H9 (cell line): ENCODE results near the gene TTC21B. TPM values are rescaled to one million over a fixed set of nuclear protein-coding genes. Genes with fewer than 3 reads are reported as not detected.

Experiments used
- DNase-seq: peaks from one replicate; pipeline ENCODE4 v3.0.0-alpha.2; 2017
- H2AFZ ChIP-seq: one replicate; pipeline ENCODE4 v1.6.1; 2013; ENCODE audit warnings: mild to moderate bottlenecking, low read length, control low read depth, moderate library complexity
- H2AK5ac ChIP-seq: 2 replicates; pipeline ENCODE4 v1.6.1; 2013; ENCODE audit warnings: low read length, control low read depth, mixed read lengths; ENCODE audit not compliant: insufficient read length
- H2BK120ac ChIP-seq: one replicate; pipeline ENCODE4 v1.6.1; 2013; ENCODE audit warnings: low read depth, mild to moderate bottlenecking, low read length, control low read depth, inconsistent platforms; ENCODE audit not compliant: poor library complexity, severe bottlenecking
- H2BK12ac ChIP-seq: 2 replicates; pipeline ENCODE4 v1.6.1; 2013; ENCODE audit warnings: low read length, control low read depth, mixed read lengths, low read depth; ENCODE audit not compliant: insufficient read length
- H2BK15ac ChIP-seq: 2 replicates; pipeline ENCODE4 v1.6.1; 2013; ENCODE audit warnings: low read depth, low read length, control low read depth
- H2BK20ac ChIP-seq: one replicate; pipeline ENCODE4 v1.6.1; 2013; ENCODE audit warnings: low read depth, mild to moderate bottlenecking, low read length, control low read depth, inconsistent platforms; ENCODE audit not compliant: poor library complexity, severe bottlenecking
- H2BK5ac ChIP-seq: 2 replicates; pipeline ENCODE4 v1.6.1; 2013; ENCODE audit warnings: low read length, control low read depth, mixed read lengths; ENCODE audit not compliant: insufficient read length
- H3K14ac ChIP-seq: 2 replicates; pipeline ENCODE4 v1.6.1; 2013; ENCODE audit warnings: low read length, control low read depth; ENCODE audit not compliant: insufficient read depth
- H3K18ac ChIP-seq: 2 replicates; pipeline ENCODE4 v1.6.1; 2013; ENCODE audit warnings: low read depth, mild to moderate bottlenecking, mixed read lengths, low read length, control low read depth; ENCODE audit not compliant: insufficient read length
- H3K23ac ChIP-seq: 2 replicates; pipeline ENCODE4 v1.6.1; 2013; ENCODE audit warnings: low read length, control low read depth, mixed read lengths, low read depth; ENCODE audit not compliant: insufficient read length
- H3K23me2 ChIP-seq: 2 replicates; pipeline ENCODE4 v1.6.1; 2013; ENCODE audit warnings: low read depth, mild to moderate bottlenecking, mixed read lengths, low read length, control low read depth; ENCODE audit not compliant: insufficient read length, poor library complexity, severe bottlenecking
- H3K27ac ChIP-seq: 2 replicates; pipeline ENCODE4 v1.5.1; 2013; ENCODE audit warnings: low read length, control low read depth, mixed read lengths, low read depth; ENCODE audit not compliant: insufficient read length
- H3K27me3 ChIP-seq: 2 replicates; pipeline ENCODE4 v1.6.1; 2013; ENCODE audit warnings: low read length, control low read depth, inconsistent platforms; ENCODE audit not compliant: insufficient read depth
- H3K4ac ChIP-seq: 2 replicates; pipeline ENCODE4 v1.6.1; 2013; ENCODE audit warnings: low read depth, mild to moderate bottlenecking, control low read depth, inconsistent platforms, low read length, moderate library complexity
- H3K4me1 ChIP-seq: 2 replicates; pipeline ENCODE4 v1.6.1; 2013; ENCODE audit warnings: low read length, control low read depth, inconsistent platforms; ENCODE audit not compliant: insufficient read depth
- H3K4me2 ChIP-seq: 2 replicates; pipeline ENCODE4 v1.6.1; 2013; ENCODE audit warnings: low read length, control low read depth, mixed read lengths; ENCODE audit not compliant: insufficient read length, insufficient read depth
- H3K56ac ChIP-seq: 2 replicates; pipeline ENCODE4 v1.6.1; 2013; ENCODE audit warnings: low read depth, mild to moderate bottlenecking, mixed read lengths, low read length, control low read depth; ENCODE audit not compliant: insufficient read length
- H3K79me1 ChIP-seq: 2 replicates; pipeline ENCODE4 v1.6.1; 2013; ENCODE audit warnings: low read depth, mild to moderate bottlenecking, moderate library complexity, low read length, control low read depth, inconsistent platforms; ENCODE audit not compliant: insufficient read depth, poor library complexity, severe bottlenecking
- H3K79me2 ChIP-seq: 2 replicates; pipeline ENCODE4 v1.6.1; 2013; ENCODE audit warnings: low read length, control low read depth, inconsistent platforms; ENCODE audit not compliant: insufficient read depth
- H3K9ac ChIP-seq: 2 replicates; pipeline ENCODE4 v1.6.1; 2013; ENCODE audit warnings: low read length, control low read depth, mixed read lengths; ENCODE audit not compliant: insufficient read length; ENCODE audit errors: extremely low read depth
- H3K9me3 ChIP-seq: one replicate; pipeline ENCODE4 v1.6.1; 2013; ENCODE audit warnings: low read depth, low read length, inconsistent platforms; ENCODE audit not compliant: control insufficient read depth
- H3T11ph ChIP-seq: one replicate; pipeline ENCODE4 v1.6.1; 2013; ENCODE audit warnings: mild to moderate bottlenecking, low read length, control low read depth, inconsistent platforms
- H4K20me1 ChIP-seq: one replicate; pipeline ENCODE4 v1.6.1; 2013; ENCODE audit not compliant: control insufficient read depth, insufficient read length, insufficient read depth
- H4K5ac ChIP-seq: 2 replicates; pipeline ENCODE4 v1.6.1; 2013; ENCODE audit warnings: low read depth, mild to moderate bottlenecking, mixed read lengths, low read length, control low read depth; ENCODE audit not compliant: insufficient read length
- H4K8ac ChIP-seq: replicated peaks from 2 replicates; pipeline ENCODE4 v1.6.1; 2013; ENCODE audit warnings: low read length, control low read depth, mixed read lengths, low read depth; ENCODE audit not compliant: insufficient read length
- H4K91ac ChIP-seq: 2 replicates; pipeline ENCODE4 v1.6.1; 2013; ENCODE audit warnings: low read depth, mild to moderate bottlenecking, moderate library complexity, mixed read lengths, low read length, control low read depth; ENCODE audit not compliant: insufficient read length
- H3K27ac Mint-ChIP-seq, 3 experiments: 2 replicates in 2 of 3; 3 replicates in 1 of 3; pipeline ENCODE4 v1.8.0; 2020 to 2021; ENCODE audit warnings: mixed read lengths in 3 of 3, mild to moderate bottlenecking in 1 of 3, moderate library complexity in 1 of 3
- H3K27me3 Mint-ChIP-seq: 2 replicates; pipeline ENCODE4 v1.8.0; 2021; ENCODE audit warnings: low read depth, mild to moderate bottlenecking, moderate library complexity, mixed read lengths
- H3K36me3 Mint-ChIP-seq, 3 experiments: 2 replicates in 2 of 3; 3 replicates in 1 of 3; pipeline ENCODE4 v1.8.0; 2020 to 2021; ENCODE audit warnings: low read depth in 3 of 3, mixed read lengths in 3 of 3; ENCODE audit not compliant: insufficient read depth in 1 of 3
- H3K4me1 Mint-ChIP-seq, 2 experiments: 2 replicates each; pipeline ENCODE4 v1.8.0; 2020; ENCODE audit warnings: mixed read lengths in 2 of 2
- H3K4me3 Mint-ChIP-seq, 2 experiments: 2 replicates in 1 of 2; 3 replicates in 1 of 2; pipeline ENCODE4 v1.8.0; 2020 to 2021; ENCODE audit warnings: mild to moderate bottlenecking in 2 of 2, mixed read lengths in 2 of 2, moderate library complexity in 1 of 2
- H3K9me3 Mint-ChIP-seq, 2 experiments: 2 replicates in 1 of 2; 3 replicates in 1 of 2; pipeline ENCODE4 v1.8.0; 2020; ENCODE audit warnings: mild to moderate bottlenecking in 2 of 2, mixed read lengths in 2 of 2, moderate library complexity in 1 of 2
- WGBS: extraction: QIAGEN DNeasy Blood & Tissue Kit; methylation state at CpG from one replicate; pipeline ENCODE4 v1.1.7; 2013; ENCODE audit warnings: missing lambda C conversion rate, low lambda C conversion rate, mixed read lengths; ENCODE audit not compliant: insufficient read length; ENCODE audit errors: extremely low coverage; 5-methylcytosine and 5-hydroxymethylcytosine counted together
- total RNA-seq: library from RNA; stranded (reverse); gene quantifications from 2 replicates; pipeline ENCODE4 v1.2.1, GENCODE V29; 2021
- TF ChIP-seq, protein P1 (sequence below): fragments of 200-600 bp; sonication (generic); conservative IDR thresholded peaks from 3 replicates; pipeline ENCODE4 v1.8.0; 2021; ENCODE audit warnings: antibody characterized with exemption, mild to moderate bottlenecking

TTC21B gene
- total RNA-seq, 1 experiment from 2014 or later: 16.6 TPM

- Histone ChIP-seq H3K14ac (no peak overlapping the region), H2BK15ac (no peak overlapping the region), H4K5ac (no peak overlapping the region), H3K23ac (no peak overlapping the region), H2BK5ac (no peak overlapping the region), H2BK120ac (no peak overlapping the region), H2AFZ (no peak overlapping the region), H2AK5ac (no peak overlapping the region), H2BK20ac (no peak overlapping the region), H3K9ac (no peak overlapping the region), H3K18ac (no peak overlapping the region), H3K27me3 (no peaks in the 10 kb centered on the region), H3K4me1 (peaks cover 3% of the 10 kb centered on the region; the same call in 1 of the 2 replicates), H4K91ac (no peak overlapping the region), H3K79me2 (no peaks in the 10 kb centered on the region), H2BK12ac (no peak overlapping the region), H3K4me2 (peak overlapping the region; percentile 2), H3K79me1 (no peaks in the 10 kb centered on the region), H4K20me1 (no peaks in the 10 kb centered on the region), H3K9me3 (no peaks in the 10 kb centered on the region), H3K4ac (no peak overlapping the region), H3K56ac (no peak overlapping the region), H3K27ac (peak overlapping the region; percentile 80), H4K8ac (no peak overlapping the region), H3K23me2 (no peaks in the 10 kb centered on the region), H3T11ph (no peak overlapping the region)
- TF ChIP-seq, protein P1, sequence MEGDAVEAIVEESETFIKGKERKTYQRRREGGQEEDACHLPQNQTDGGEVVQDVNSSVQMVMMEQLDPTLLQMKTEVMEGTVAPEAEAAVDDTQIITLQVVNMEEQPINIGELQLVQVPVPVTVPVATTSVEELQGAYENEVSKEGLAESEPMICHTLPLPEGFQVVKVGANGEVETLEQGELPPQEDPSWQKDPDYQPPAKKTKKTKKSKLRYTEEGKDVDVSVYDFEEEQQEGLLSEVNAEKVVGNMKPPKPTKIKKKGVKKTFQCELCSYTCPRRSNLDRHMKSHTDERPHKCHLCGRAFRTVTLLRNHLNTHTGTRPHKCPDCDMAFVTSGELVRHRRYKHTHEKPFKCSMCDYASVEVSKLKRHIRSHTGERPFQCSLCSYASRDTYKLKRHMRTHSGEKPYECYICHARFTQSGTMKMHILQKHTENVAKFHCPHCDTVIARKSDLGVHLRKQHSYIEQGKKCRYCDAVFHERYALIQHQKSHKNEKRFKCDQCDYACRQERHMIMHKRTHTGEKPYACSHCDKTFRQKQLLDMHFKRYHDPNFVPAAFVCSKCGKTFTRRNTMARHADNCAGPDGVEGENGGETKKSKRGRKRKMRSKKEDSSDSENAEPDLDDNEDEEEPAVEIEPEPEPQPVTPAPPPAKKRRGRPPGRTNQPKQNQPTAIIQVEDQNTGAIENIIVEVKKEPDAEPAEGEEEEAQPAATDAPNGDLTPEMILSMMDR: no peak
- Mint-ChIP-seq H3K4me1 (peaks cover 49 to 54% of the 10 kb centered on the region in 2 experiments), H3K36me3 (peaks cover 0 to 11% (median 4%) of the 10 kb centered on the region in 3 experiments; a peak in 4 of 7 replicates), H3K27ac (peak overlapping the region; percentile 60 to 97 (median 76); a peak in 4 of 7 replicates), H3K27me3 (no peaks in the 10 kb centered on the region), H3K4me3 (no peak overlapping the region), H3K9me3 (peaks cover 5 to 7% of the 10 kb centered on the region in 2 experiments)
- DNase-seq: no peak
- no CpG with 5 or more reads among the region's 2 CpGs for WGBS
These were observed 109.4 kb downstream of the TTC21B start for GRCh38 chr2:165844216-165844615.
